ENCODE measurements around the gene APOBEC3B. TPM values are rescaled to one million over a fixed set of nuclear protein-coding genes. Genes with fewer than 3 reads are reported as not detected.
"Not testable (repeated sequence)": the region's sequence is repeated elsewhere in the genome, so short reads cannot be mapped to it uniquely, and the experiment has no call there.

The APOBEC3B gene
- total RNA-seq, 1 donor from 2014 or later: 12.3 TPM

- Mint-ChIP-seq H3K27ac (ENCODE audit: unreplicated experiment) (no peak overlapping the region), H3K4me3 (peak overlapping the region; percentile 31), H3K36me3 (ENCODE audit: low read depth) (peaks cover 6% of the 10 kb centered on the region), H3K27me3 (ENCODE audit: low read depth) (peaks cover 6% of the 10 kb centered on the region), H3K4me1 (peaks cover 17% of the 10 kb centered on the region), H3K9me3 (peaks cover 3% of the 10 kb centered on the region)
- no peak for DNase-seq (ENCODE audit: low read depth, low spot score)
- peak; percentile 55 for TF ChIP-seq CTCF (conservative IDR thresholded peaks at IDR 0.05)
Measured at GRCh38 chr22:38981005-38981991, 849 bp upstream of the APOBEC3B start.

- Mint-ChIP-seq H3K36me3 (ENCODE audit: low read depth) (peaks cover 4% of the 10 kb centered on the region), H3K4me3 (no peak overlapping the region), H3K4me1 (peaks cover 17% of the 10 kb centered on the region), H3K27me3 (ENCODE audit: low read depth) (peaks cover 2% of the 10 kb centered on the region), H3K9me3 (no peaks in the 10 kb centered on the region), H3K27ac (ENCODE audit: unreplicated experiment) (no peak overlapping the region)
- DNase-seq (ENCODE audit: low read depth, low spot score): no peak
- no peak for TF ChIP-seq CTCF (conservative IDR thresholded peaks at IDR 0.05)
Measured at GRCh38 chr22:38984224-38984623, 2.1 kb downstream of the APOBEC3B start.

GRCh38 chr22:38984784-38985757, 2.9 kb downstream of the APOBEC3B start:
- H3K27me3 Mint-ChIP-seq (ENCODE audit: low read depth); H3K36me3 Mint-ChIP-seq (ENCODE audit: low read depth); H3K9me3 Mint-ChIP-seq; DNase-seq (ENCODE audit: low read depth, low spot score); H3K27ac Mint-ChIP-seq (ENCODE audit: unreplicated experiment); H3K4me3 Mint-ChIP-seq: not testable (repeated sequence)
- peaks cover 17% of the 10 kb centered on the region for H3K4me1 Mint-ChIP-seq

GRCh38 chr22:38986629-38987028, 4.5 kb downstream of the APOBEC3B start:
- no peak for DNase-seq (ENCODE audit: low read depth, low spot score)
- Mint-ChIP-seq H3K27ac (ENCODE audit: unreplicated experiment) (peak overlapping the region; percentile 43), H3K4me3 (no peak overlapping the region), H3K36me3 (ENCODE audit: low read depth) (peaks cover 4% of the 10 kb centered on the region), H3K27me3 (ENCODE audit: low read depth) (no peaks in the 10 kb centered on the region), H3K4me1 (peaks cover 12% of the 10 kb centered on the region), H3K9me3 (no peaks in the 10 kb centered on the region)
- no peak for TF ChIP-seq CTCF (conservative IDR thresholded peaks at IDR 0.05)

GRCh38 chr22:38987171-38987895, 5.2 kb downstream of the APOBEC3B start:
- TF ChIP-seq CTCF (conservative IDR thresholded peaks at IDR 0.05): no peak
- no peak for DNase-seq (ENCODE audit: low read depth, low spot score)
- no peaks in the 10 kb centered on the region for H3K9me3 Mint-ChIP-seq
- no peak overlapping the region for H3K4me3 Mint-ChIP-seq
- no peaks in the 10 kb centered on the region for H3K27me3 Mint-ChIP-seq (ENCODE audit: low read depth)
- peaks cover 6% of the 10 kb centered on the region for H3K4me1 Mint-ChIP-seq
- H3K27ac Mint-ChIP-seq (ENCODE audit: unreplicated experiment): no peak overlapping the region
- peaks cover 4% of the 10 kb centered on the region for H3K36me3 Mint-ChIP-seq (ENCODE audit: low read depth)
